MCF 10A (cell line): ENCODE results near the gene TMC3. TPM values are rescaled to one million over a fixed set of nuclear protein-coding genes. Genes with fewer than 3 reads are reported as not detected.
"Not testable (repeated sequence)": the region's sequence is repeated elsewhere in the genome, so short reads cannot be mapped to it uniquely, and the experiment has no call there.

Experiments used
- BruUV-seq: library from RNA; stranded (reverse); fragments of 400-500 nt; replicated peaks from 2 replicates; lab custom pipeline; 2021; lab: Mats Ljungman, UMichigan
- CTCF ChIA-PET: fragments of 300-600 bp; sonication (Branson Sonifier 250); formaldehyde crosslinking; extraction: SDS; loops from one replicate; lab custom pipeline; 2021; ENCODE audit warnings: antibody characterized with exemption, inconsistent platforms; lab: Yijun Ruan, JAX
- POLR2A ChIA-PET: fragments of 300-600, 350-650 bp; sonication (Branson Sonifier 250); formaldehyde crosslinking; extraction: SDS; loops from one replicate; lab custom pipeline; 2020; ENCODE audit warnings: antibody characterized with exemption, inconsistent platforms; lab: Yijun Ruan, JAX
- DNase-seq: peaks from one replicate; pipeline ENCODE4 v3.0.0-alpha.2; 2018; ENCODE audit not compliant: unreplicated experiment
- H3K27ac Mint-ChIP-seq: one replicate; pipeline ENCODE4 v1.8.0; 2022; ENCODE audit warnings: mild to moderate bottlenecking, low read depth, mixed read lengths; ENCODE audit not compliant: unreplicated experiment
- H3K27me3 Mint-ChIP-seq: one replicate; pipeline ENCODE4 v1.8.0; 2022; ENCODE audit warnings: mixed read lengths; ENCODE audit not compliant: insufficient read depth, unreplicated experiment
- H3K36me3 Mint-ChIP-seq: one replicate; pipeline ENCODE4 v1.8.0; 2022; ENCODE audit warnings: mild to moderate bottlenecking, moderate library complexity, mixed read lengths; ENCODE audit not compliant: insufficient read depth, unreplicated experiment
- H3K4me1 Mint-ChIP-seq: one replicate; pipeline ENCODE4 v1.8.0; 2022; ENCODE audit warnings: mixed read lengths; ENCODE audit not compliant: insufficient read depth, unreplicated experiment
- H3K4me3 Mint-ChIP-seq: one replicate; pipeline ENCODE4 v1.8.0; 2022; ENCODE audit warnings: mild to moderate bottlenecking, moderate library complexity, mixed read lengths; ENCODE audit not compliant: unreplicated experiment
- H3K9me3 Mint-ChIP-seq: one replicate; pipeline ENCODE4 v1.8.0; 2022; ENCODE audit warnings: mixed read lengths; ENCODE audit not compliant: unreplicated experiment
- intact Hi-C: fragments of 100-400 bp; cut with micrococcal nuclease; formaldehyde crosslinking; loops from 2 replicates; pipeline ENCODE4 v1.14.1; 2022
- total RNA-seq: library from RNA; stranded (reverse); gene quantifications from 2 replicates; pipeline ENCODE4 v1.2.3, GENCODE V29; 2022
- TF ChIP-seq, protein P1 (sequence below): fragments of 200-600 bp; IDR thresholded peaks from one replicate; pipeline ENCODE4 v1.8.0; 2022; ENCODE audit warnings: antibody characterized with exemption, mild to moderate bottlenecking; ENCODE audit not compliant: unreplicated experiment

Gene TMC3
- total RNA-seq, 1 experiment from 2014 or later, result not detected

DNA sequence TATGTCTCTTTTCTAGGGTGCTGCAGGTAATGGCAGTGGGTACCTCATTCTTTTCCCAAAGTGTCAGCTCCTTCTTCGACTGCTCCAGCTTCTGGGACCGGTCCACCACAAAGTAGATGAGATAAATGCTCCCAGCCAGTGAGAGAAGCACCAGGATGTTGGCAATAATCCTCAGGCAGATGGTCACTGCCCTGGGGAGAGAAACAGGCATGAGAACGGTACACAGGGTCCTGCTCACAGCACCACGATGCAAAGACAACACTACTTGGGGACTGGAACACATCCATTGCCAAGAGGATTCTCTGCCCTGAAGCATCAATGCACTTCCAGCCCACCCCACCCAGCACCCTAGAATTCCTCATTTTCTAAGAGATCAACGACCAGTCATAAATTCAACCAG is 22.4 kb downstream of the TMC3 start:
- Mint-ChIP-seq H3K27me3 (peaks cover 12% of the 10 kb centered on the region), H3K36me3 (no peaks in the 10 kb centered on the region), H3K9me3 (no peaks in the 10 kb centered on the region), H3K4me1 (peaks cover 6% of the 10 kb centered on the region), H3K27ac (no peak overlapping the region), H3K4me3 (no peak overlapping the region)
- intact Hi-C loops, result no loop called here
- POLR2A ChIA-PET, result interaction anchor here (0.9 kb wide), 1 partner anchor 10 kb away, joined by 3 read pairs; no protein-coding TSS in a partner anchor
- no peak for DNase-seq
- TF ChIP-seq, protein P1, sequence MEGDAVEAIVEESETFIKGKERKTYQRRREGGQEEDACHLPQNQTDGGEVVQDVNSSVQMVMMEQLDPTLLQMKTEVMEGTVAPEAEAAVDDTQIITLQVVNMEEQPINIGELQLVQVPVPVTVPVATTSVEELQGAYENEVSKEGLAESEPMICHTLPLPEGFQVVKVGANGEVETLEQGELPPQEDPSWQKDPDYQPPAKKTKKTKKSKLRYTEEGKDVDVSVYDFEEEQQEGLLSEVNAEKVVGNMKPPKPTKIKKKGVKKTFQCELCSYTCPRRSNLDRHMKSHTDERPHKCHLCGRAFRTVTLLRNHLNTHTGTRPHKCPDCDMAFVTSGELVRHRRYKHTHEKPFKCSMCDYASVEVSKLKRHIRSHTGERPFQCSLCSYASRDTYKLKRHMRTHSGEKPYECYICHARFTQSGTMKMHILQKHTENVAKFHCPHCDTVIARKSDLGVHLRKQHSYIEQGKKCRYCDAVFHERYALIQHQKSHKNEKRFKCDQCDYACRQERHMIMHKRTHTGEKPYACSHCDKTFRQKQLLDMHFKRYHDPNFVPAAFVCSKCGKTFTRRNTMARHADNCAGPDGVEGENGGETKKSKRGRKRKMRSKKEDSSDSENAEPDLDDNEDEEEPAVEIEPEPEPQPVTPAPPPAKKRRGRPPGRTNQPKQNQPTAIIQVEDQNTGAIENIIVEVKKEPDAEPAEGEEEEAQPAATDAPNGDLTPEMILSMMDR, result no peak
- CTCF ChIA-PET, result no interaction called here
- no TSS peak for BruUV-seq

DNA sequence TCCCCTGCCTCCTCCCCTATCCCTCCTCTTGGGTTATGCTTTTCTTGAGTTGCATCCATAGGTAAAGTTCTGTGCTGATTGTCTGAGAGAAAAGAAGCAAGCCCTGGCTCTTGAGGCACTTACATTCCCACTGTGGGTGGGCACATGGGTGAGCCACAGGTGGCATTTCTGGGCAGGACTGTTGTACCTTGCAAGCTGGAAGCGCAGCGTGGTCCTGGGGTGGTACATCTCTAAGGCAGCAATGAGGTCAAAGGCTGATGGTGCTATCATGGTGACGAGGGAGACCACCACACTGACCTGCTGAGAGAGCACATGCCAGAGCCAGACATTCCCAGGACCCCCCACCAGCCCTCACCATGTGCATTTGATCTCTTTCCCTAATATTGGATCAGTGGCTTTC is 24.7 kb downstream of the TMC3 start:
- ChIA-PET POLR2A (no interaction called here), CTCF (interaction anchor here (0.7 to 1.0 kb wide), 2 partner anchors 8 to 275 kb away, joined by 3 read pairs; no protein-coding TSS in a partner anchor)
- Mint-ChIP-seq H3K27me3 (peaks cover 12% of the 10 kb centered on the region), H3K4me3 (no peak overlapping the region), H3K27ac (no peak overlapping the region), H3K4me1 (peaks cover 6% of the 10 kb centered on the region), H3K9me3 (no peaks in the 10 kb centered on the region), H3K36me3 (no peaks in the 10 kb centered on the region)
- DNase-seq, result no peak
- TF ChIP-seq, protein P1, result no peak
- intact Hi-C loops, result no loop called here
- BruUV-seq, result no TSS peak

DNA sequence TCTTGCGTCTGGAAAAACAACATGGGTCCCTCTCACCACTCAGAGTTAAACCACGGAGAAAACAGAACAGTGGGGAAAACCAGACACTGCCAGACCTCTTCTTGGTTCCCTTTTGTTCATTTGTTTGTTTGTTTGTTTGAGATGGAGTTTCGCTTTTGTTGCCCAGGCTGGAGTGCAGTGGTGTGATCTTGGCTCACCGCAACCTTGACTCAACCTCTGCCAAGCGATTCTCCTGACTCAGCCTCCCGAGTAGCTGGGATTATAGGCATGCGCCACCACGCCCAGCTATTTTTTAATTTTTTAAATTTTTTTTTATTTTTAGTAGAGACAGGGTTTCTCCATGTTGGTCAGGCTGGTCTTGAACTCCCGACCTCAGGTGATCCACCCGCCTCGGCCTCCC is 25.3 kb downstream of the TMC3 start:
- BruUV-seq, result not testable (repeated sequence)

DNA sequence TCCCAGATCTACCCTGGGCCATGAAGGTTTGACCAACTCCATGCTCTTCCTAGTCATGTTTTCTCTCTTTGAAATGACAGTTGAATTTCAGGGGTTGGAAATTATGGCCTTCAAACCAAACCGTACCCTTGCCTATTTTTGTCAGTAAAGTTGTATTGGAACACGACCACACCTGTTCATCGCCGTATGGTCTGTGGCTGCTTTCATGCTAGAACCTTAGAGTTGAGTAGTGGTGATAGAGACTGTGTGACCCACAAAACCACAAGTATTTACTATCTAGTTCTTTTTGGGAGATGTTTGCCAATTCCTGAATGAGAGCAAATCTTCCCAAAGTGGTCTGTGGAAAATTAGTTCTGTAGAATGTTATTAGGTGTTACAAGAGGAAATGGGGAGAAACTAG is 26.1 kb downstream of the TMC3 start:
- Mint-ChIP-seq H3K4me1 (peaks cover 6% of the 10 kb centered on the region), H3K9me3 (no peaks in the 10 kb centered on the region), H3K4me3 (no peak overlapping the region), H3K27me3 (peaks cover 12% of the 10 kb centered on the region), H3K27ac (no peak overlapping the region), H3K36me3 (no peaks in the 10 kb centered on the region)
- intact Hi-C loops, result no loop called here
- BruUV-seq, result no TSS peak
- TF ChIP-seq, protein P1, result no peak
- no peak for DNase-seq
- ChIA-PET POLR2A (no interaction called here), CTCF (no interaction called here)

More for the DNA sequence above, 25.3 kb downstream of the TMC3 start:
- H3K9me3 Mint-ChIP-seq, H3K4me1 Mint-ChIP-seq, intact Hi-C loops, POLR2A ChIA-PET, H3K4me3 Mint-ChIP-seq, H3K36me3 Mint-ChIP-seq, DNase-seq, H3K27ac Mint-ChIP-seq: not testable (repeated sequence)
- CTCF ChIA-PET, result interaction anchor here (0.6 to 1.0 kb wide), 2 partner anchors 9 to 85 kb away, joined by 3 read pairs; no protein-coding TSS in a partner anchor
- H3K27me3 Mint-ChIP-seq, result peaks cover 12% of the 10 kb centered on the region

DNA sequence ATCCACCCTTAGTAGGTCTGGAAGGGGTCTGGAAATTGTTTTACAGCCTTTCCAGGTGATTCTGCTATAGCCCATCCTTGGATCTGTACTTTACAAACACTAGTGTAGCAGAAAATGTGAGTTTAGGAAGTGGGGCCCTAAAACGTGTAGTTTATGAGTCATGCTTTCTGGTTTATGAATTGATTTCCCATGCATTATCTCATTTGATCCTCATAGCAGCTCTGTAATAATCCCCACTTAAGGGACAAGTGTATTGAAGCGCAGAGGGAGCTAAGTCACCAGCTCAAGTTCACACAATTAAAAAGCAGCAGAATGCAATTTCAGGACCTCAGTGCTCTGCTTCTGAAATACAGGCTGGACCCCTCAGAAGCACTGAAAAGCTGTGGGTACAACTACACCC is 27.4 kb downstream of the TMC3 start:
- Mint-ChIP-seq H3K9me3 (no peaks in the 10 kb centered on the region), H3K36me3 (no peaks in the 10 kb centered on the region), H3K27me3 (peaks cover 12% of the 10 kb centered on the region), H3K4me3 (no peak overlapping the region), H3K27ac (no peak overlapping the region), H3K4me1 (peaks cover 6% of the 10 kb centered on the region)
- no TSS peak for BruUV-seq
- intact Hi-C loops, result no loop called here
- ChIA-PET CTCF (no interaction called here), POLR2A (no interaction called here)
- DNase-seq, result no peak
- TF ChIP-seq, protein P1, result no peak
